Measurements from ENCODE around the gene THAP4.

DNA sequence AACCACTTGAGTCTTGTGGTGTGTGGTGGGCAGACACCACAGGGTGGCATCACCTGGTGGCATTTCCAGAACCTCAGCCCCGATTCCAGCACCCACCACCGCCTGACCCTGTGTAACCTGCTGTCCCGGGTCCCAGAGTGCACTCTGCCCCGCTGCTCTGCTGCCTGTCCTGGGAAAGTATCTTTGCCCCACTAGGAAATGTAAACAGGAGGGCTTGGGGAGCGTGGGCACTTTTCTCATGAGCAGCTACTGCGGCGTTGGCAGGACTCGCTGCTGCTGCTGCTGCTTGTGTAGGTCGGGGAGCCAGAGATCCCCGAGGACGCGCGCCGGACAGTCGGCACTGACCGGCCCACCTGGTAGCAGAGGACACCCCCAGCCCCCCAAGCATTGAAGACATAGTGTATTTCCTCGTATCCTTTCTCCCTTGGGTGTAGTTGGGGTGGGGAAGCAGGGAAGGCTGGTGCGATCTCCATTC lies 36.3 kb upstream of the THAP4 start:
- TF ChIP-seq, protein P1, sequence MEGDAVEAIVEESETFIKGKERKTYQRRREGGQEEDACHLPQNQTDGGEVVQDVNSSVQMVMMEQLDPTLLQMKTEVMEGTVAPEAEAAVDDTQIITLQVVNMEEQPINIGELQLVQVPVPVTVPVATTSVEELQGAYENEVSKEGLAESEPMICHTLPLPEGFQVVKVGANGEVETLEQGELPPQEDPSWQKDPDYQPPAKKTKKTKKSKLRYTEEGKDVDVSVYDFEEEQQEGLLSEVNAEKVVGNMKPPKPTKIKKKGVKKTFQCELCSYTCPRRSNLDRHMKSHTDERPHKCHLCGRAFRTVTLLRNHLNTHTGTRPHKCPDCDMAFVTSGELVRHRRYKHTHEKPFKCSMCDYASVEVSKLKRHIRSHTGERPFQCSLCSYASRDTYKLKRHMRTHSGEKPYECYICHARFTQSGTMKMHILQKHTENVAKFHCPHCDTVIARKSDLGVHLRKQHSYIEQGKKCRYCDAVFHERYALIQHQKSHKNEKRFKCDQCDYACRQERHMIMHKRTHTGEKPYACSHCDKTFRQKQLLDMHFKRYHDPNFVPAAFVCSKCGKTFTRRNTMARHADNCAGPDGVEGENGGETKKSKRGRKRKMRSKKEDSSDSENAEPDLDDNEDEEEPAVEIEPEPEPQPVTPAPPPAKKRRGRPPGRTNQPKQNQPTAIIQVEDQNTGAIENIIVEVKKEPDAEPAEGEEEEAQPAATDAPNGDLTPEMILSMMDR (IDR thresholded peaks at IDR 0.05; ENCODE audit: insufficient read depth, low read length): no peak
- TF ChIP-seq POLR2AphosphoS5 (IDR thresholded peaks at IDR 0.05; ENCODE audit: low read depth): no peak
- TF ChIP-seq, protein P2, sequence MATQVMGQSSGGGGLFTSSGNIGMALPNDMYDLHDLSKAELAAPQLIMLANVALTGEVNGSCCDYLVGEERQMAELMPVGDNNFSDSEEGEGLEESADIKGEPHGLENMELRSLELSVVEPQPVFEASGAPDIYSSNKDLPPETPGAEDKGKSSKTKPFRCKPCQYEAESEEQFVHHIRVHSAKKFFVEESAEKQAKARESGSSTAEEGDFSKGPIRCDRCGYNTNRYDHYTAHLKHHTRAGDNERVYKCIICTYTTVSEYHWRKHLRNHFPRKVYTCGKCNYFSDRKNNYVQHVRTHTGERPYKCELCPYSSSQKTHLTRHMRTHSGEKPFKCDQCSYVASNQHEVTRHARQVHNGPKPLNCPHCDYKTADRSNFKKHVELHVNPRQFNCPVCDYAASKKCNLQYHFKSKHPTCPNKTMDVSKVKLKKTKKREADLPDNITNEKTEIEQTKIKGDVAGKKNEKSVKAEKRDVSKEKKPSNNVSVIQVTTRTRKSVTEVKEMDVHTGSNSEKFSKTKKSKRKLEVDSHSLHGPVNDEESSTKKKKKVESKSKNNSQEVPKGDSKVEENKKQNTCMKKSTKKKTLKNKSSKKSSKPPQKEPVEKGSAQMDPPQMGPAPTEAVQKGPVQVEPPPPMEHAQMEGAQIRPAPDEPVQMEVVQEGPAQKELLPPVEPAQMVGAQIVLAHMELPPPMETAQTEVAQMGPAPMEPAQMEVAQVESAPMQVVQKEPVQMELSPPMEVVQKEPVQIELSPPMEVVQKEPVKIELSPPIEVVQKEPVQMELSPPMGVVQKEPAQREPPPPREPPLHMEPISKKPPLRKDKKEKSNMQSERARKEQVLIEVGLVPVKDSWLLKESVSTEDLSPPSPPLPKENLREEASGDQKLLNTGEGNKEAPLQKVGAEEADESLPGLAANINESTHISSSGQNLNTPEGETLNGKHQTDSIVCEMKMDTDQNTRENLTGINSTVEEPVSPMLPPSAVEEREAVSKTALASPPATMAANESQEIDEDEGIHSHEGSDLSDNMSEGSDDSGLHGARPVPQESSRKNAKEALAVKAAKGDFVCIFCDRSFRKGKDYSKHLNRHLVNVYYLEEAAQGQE (IDR thresholded peaks at IDR 0.05; ENCODE audit: insufficient replicate concordance, low read depth): no peak
- no peak for TF ChIP-seq GABPA (IDR thresholded peaks at IDR 0.05; ENCODE audit: low read depth)
- TF ChIP-seq SPI1 (IDR thresholded peaks at IDR 0.05; ENCODE audit: borderline replicate concordance, low read depth): no peak
